ENCODE measurements around the gene IFITM5. TPM values are rescaled to one million over a fixed set of nuclear protein-coding genes. Genes with fewer than 3 reads are reported as not detected.

The IFITM5 gene
- total and polyA plus RNA-seq, 2 experiments from 2014 or later: not detected

- Histone ChIP-seq H3K4me3 (no peak overlapping the region), H3K9ac (no peak overlapping the region), H3K36me3 (ENCODE audit: low read depth) (no peaks in the 10 kb centered on the region), H3K9me2 (ENCODE audit: insufficient read depth) (no peaks in the 10 kb centered on the region), H3F3A (ENCODE audit: insufficient read depth) (0 out of 2 replicates have a peak, but pooled peaks cover 6% of the 10 kb centered on the region), H3K27ac (no peak overlapping the region), H3K9me3 (ENCODE audit: low read depth) (no peaks in the 10 kb centered on the region), H3K4me2 (ENCODE audit: unreplicated experiment) (no peak overlapping the region), H3K4me1 (ENCODE audit: insufficient read depth) (peaks cover 3% of the 10 kb centered on the region), H4K20me1 (ENCODE audit: insufficient read depth) (no peaks in the 10 kb centered on the region), H3K79me2 (ENCODE audit: insufficient read depth) (no peaks in the 10 kb centered on the region), H2AFZ (no peak overlapping the region), H3K27me3 (replicated peaks; ENCODE audit: insufficient read depth) (no peaks in the 10 kb centered on the region)
- in situ Hi-C loops (cut with MboI): no loop called here
- no peak for DNase-seq
- no peak for TF ChIP-seq EZH2phosphoT487 (IDR thresholded peaks at IDR 0.05; ENCODE audit: insufficient read depth, low read depth)
- TF ChIP-seq EZH2 (IDR thresholded peaks at IDR 0.05; ENCODE audit: insufficient read depth, poor library complexity, severe bottlenecking): no peak
- WGBS, 2 experiments (ENCODE audit: low coverage in 1 of 2, low lambda C conversion rate in 2 of 2, missing lambda C conversion rate in 2 of 2): 49 to 67% methylated on average over 4 to 5 of the region's 5 CpGs
Measured at GRCh38 chr11:340539-341512, 41.5 kb upstream of the IFITM5 start.

DNA sequence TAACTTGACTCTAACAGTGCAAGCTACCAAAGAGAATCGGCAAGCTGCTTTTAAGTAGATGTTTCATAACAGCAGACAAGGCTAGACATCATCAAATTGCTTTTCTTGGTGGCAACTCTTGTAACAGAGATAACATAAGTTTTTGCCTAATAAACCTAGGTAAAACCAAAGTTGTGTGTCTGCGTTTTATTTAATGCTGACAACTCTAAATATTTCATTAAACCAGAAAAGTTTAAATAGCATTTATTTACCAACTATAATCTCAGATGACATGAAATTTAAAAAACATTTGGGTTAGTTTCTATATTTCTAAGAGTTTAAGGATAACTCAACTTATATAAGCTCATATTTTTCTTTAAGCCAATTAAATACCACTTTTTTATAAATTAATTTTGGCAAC lies 40.6 kb upstream of the IFITM5 start:
- H3K9me3 ChIP-seq (ENCODE audit: low read depth): no peaks in the 10 kb centered on the region
- in situ Hi-C loops (cut with MboI): no loop called here
- no peaks in the 10 kb centered on the region for H3K79me2 ChIP-seq (ENCODE audit: insufficient read depth)
- WGBS, 2 experiments (ENCODE audit: low coverage in 1 of 2, low lambda C conversion rate in 2 of 2, missing lambda C conversion rate in 2 of 2): 72 to 75% methylated on average over 2 of the region's 2 CpGs
- H4K20me1 ChIP-seq (ENCODE audit: insufficient read depth): no peaks in the 10 kb centered on the region
- H3K27me3 ChIP-seq (replicated peaks; ENCODE audit: insufficient read depth): no peaks in the 10 kb centered on the region
- H3F3A ChIP-seq (ENCODE audit: insufficient read depth): 0 out of 2 replicates have a peak, but pooled peaks cover 6% of the 10 kb centered on the region
- no peaks in the 10 kb centered on the region for H3K36me3 ChIP-seq (ENCODE audit: low read depth)
- no peak overlapping the region for H2AFZ ChIP-seq
- H3K9ac ChIP-seq: no peak overlapping the region
- H3K4me1 ChIP-seq (ENCODE audit: insufficient read depth): peaks cover 8% of the 10 kb centered on the region
- no peak overlapping the region for H3K27ac ChIP-seq
- no peak overlapping the region for H3K4me3 ChIP-seq
- no peak overlapping the region for H3K4me2 ChIP-seq (ENCODE audit: unreplicated experiment)
- TF ChIP-seq EZH2phosphoT487 (IDR thresholded peaks at IDR 0.05; ENCODE audit: insufficient read depth, low read depth): no peak
- no peak for TF ChIP-seq EZH2 (IDR thresholded peaks at IDR 0.05; ENCODE audit: insufficient read depth, poor library complexity, severe bottlenecking)
- H3K9me2 ChIP-seq (ENCODE audit: insufficient read depth): no peaks in the 10 kb centered on the region
- DNase-seq: no peak

DNA sequence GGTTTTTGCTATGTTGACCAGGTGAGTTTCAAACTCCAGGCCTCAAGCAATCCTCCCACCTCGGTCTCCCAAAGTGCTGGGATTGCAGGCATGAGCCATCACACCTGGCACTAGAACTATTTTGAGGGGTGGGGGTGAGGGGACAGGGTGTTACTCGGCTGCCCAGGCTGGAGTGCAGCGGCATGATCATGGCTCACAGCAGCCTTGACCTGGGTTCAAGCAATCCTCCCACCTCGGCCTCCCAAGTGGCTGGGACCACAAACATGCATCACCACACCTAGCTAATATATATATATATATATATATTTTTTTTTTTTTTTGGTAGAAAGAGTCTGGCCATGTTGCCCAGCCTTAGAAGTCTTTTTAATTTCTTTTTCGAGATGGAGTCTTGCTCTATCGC lies 38.4 kb upstream of the IFITM5 start:
- Histone ChIP-seq H3K27me3 (replicated peaks; ENCODE audit: insufficient read depth) (no peaks in the 10 kb centered on the region), H3K27ac (no peak overlapping the region), H3K9me3 (ENCODE audit: low read depth) (no peaks in the 10 kb centered on the region), H3K36me3 (ENCODE audit: low read depth) (no peaks in the 10 kb centered on the region), H3F3A (ENCODE audit: insufficient read depth) (0 out of 2 replicates have a peak, but pooled peaks cover 6% of the 10 kb centered on the region), H3K4me3 (no peak overlapping the region), H3K4me2 (ENCODE audit: unreplicated experiment) (no peak overlapping the region), H3K4me1 (ENCODE audit: insufficient read depth) (peaks cover 8% of the 10 kb centered on the region), H3K79me2 (ENCODE audit: insufficient read depth) (no peaks in the 10 kb centered on the region), H3K9me2 (ENCODE audit: insufficient read depth) (no peaks in the 10 kb centered on the region), H2AFZ (no peak overlapping the region), H3K9ac (no peak overlapping the region), H4K20me1 (ENCODE audit: insufficient read depth) (no peaks in the 10 kb centered on the region)
- TF ChIP-seq EZH2phosphoT487 (IDR thresholded peaks at IDR 0.05; ENCODE audit: insufficient read depth, low read depth) (no peak), EZH2 (IDR thresholded peaks at IDR 0.05; ENCODE audit: insufficient read depth, poor library complexity, severe bottlenecking) (no peak)
- 87 to 90% methylated on average over 6 of the region's 6 CpGs for WGBS, 2 experiments (ENCODE audit: low coverage in 1 of 2, low lambda C conversion rate in 2 of 2, missing lambda C conversion rate in 2 of 2)
- in situ Hi-C loops (cut with MboI): no loop called here
- DNase-seq: no peak

DNA sequence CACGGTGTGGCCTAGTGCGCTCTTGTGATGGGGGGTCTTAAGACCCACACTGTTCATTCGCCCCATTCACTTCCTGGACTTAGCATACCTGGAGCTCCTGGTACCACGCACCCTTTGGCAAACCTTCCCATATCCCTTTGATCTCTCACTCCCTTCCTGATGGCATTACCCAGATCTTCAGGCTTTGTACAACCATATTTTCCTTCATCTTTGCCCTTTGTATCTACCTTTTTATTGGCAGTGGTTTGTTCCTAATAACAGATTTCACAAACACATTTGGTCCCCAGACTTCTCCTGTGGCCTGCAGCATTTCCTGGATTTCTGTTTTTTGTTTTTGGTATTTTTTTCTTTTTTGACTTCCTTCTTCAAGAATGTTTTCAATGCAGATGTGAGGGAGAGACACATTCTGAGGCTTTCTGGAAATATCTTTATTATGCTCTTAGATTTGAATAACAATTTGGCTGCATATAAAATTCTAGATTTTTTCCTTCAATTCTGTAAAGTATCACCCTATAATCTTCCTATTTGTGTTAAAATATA lies 37.4 kb upstream of the IFITM5 start:
- H4K20me1 ChIP-seq (ENCODE audit: insufficient read depth): no peaks in the 10 kb centered on the region
- WGBS, 2 experiments (ENCODE audit: low coverage in 1 of 2, low lambda C conversion rate in 2 of 2, missing lambda C conversion rate in 2 of 2): 68 to 72% methylated on average over 4 of the region's 4 CpGs
- no peaks in the 10 kb centered on the region for H3K27me3 ChIP-seq (replicated peaks; ENCODE audit: insufficient read depth)
- no peak for DNase-seq
- in situ Hi-C loops (cut with MboI): no loop called here
- peaks cover 8% of the 10 kb centered on the region for H3K4me1 ChIP-seq (ENCODE audit: insufficient read depth)
- H3F3A ChIP-seq (ENCODE audit: insufficient read depth): no peaks in the 10 kb centered on the region
- no peaks in the 10 kb centered on the region for H3K79me2 ChIP-seq (ENCODE audit: insufficient read depth)
- H3K4me3 ChIP-seq: no peak overlapping the region
- no peak overlapping the region for H3K27ac ChIP-seq
- no peaks in the 10 kb centered on the region for H3K9me2 ChIP-seq (ENCODE audit: insufficient read depth)
- no peak overlapping the region for H3K4me2 ChIP-seq (ENCODE audit: unreplicated experiment)
- H3K9me3 ChIP-seq (ENCODE audit: low read depth): no peaks in the 10 kb centered on the region
- no peaks in the 10 kb centered on the region for H3K36me3 ChIP-seq (ENCODE audit: low read depth)
- H2AFZ ChIP-seq: 0 out of 2 replicates have a peak overlapping the region, but pooled peaks have one; percentile 30
- TF ChIP-seq EZH2 (IDR thresholded peaks at IDR 0.05; ENCODE audit: insufficient read depth, poor library complexity, severe bottlenecking): no peak
- no peak for TF ChIP-seq EZH2phosphoT487 (IDR thresholded peaks at IDR 0.05; ENCODE audit: insufficient read depth, low read depth)
- H3K9ac ChIP-seq: no peak overlapping the region

Measured in GM23248 (cell line).